Sigmoid colon (tissue), 7 donors: ENCODE results near the gene NECTIN2. TPM values are rescaled to one million over a fixed set of nuclear protein-coding genes. Genes with fewer than 3 reads are reported as not detected.
"Not testable (repeated sequence)": the region's sequence is repeated elsewhere in the genome, so short reads cannot be mapped to it uniquely, and the experiment has no call there.

Experiments used
- DNase-seq: peaks from one replicate; pipeline ENCODE4 v3.0.0-alpha.2; 2019
- H3K27ac ChIP-seq, 4 donors: fragments of 200-600 bp; sonication (generic); one replicate each; pipeline ENCODE4 v1.5.1; 2016 to 2019; ENCODE audit warnings: mild to moderate bottlenecking in 1 of 4
- H3K27me3 ChIP-seq, 3 donors: fragments of 200-600 bp; sonication (generic); one replicate each; pipeline ENCODE4 v1.5.1; 2019; ENCODE audit warnings: mild to moderate bottlenecking in 1 of 3
- H3K36me3 ChIP-seq, 4 donors: fragments of 200-600 bp; sonication (generic); one replicate each; pipeline ENCODE4 v1.5.1; 2016 to 2019
- H3K4me1 ChIP-seq, 4 donors: fragments of 200-600 bp; sonication (generic); one replicate each; pipeline ENCODE4 v1.5.1; 2017 to 2019
- H3K4me3 ChIP-seq, 4 donors: fragments of 200-600 bp; sonication (generic); one replicate each; pipeline ENCODE4 v1.5.1; 2017 to 2019; ENCODE audit warnings: mild to moderate bottlenecking in 2 of 4, moderate library complexity in 1 of 4
- H3K9me3 ChIP-seq, 4 donors: fragments of 200-600 bp in 3 of 4; sonication (generic) in 3 of 4; one replicate each; pipeline versions ENCODE4 v1.5.1 to v1.6.1; 2013 to 2019
- CTCF ChIP-seq, 4 experiments: fragments of 450-650 bp in 3 of 4; fragments of 200-600 bp in 1 of 4; IDR thresholded peaks; one replicate each; pipeline ENCODE4 v1.5.1; 2016 to 2019; ENCODE audit warnings: antibody characterized with exemption in 4 of 4, mild to moderate bottlenecking in 3 of 4, moderate library complexity in 2 of 4
- EP300 ChIP-seq, 4 donors: sonication (generic); formaldehyde crosslinking; IDR thresholded peaks; one replicate each; pipeline ENCODE4 v1.6.1; 2017; ENCODE audit warnings: antibody characterized with exemption in 4 of 4
- POLR2A ChIP-seq, 2 donors: fragments of 450-650 bp; IDR thresholded peaks; one replicate each; pipeline ENCODE4 v1.6.1; 2016; ENCODE audit warnings: antibody characterized with exemption in 2 of 2, mild to moderate bottlenecking in 2 of 2, moderate library complexity in 2 of 2
- POLR2AphosphoS5 ChIP-seq, 4 donors: sonication (generic); formaldehyde crosslinking; IDR thresholded peaks; one replicate each; pipeline ENCODE4 v1.6.1; 2017; ENCODE audit warnings: antibody characterized with exemption in 4 of 4
- WGBS, 2 donors: extraction: QIAGEN DNeasy Blood & Tissue Kit; methylation state at CpG; one replicate each; pipeline ENCODE4 v1.1.7; 2013; 5-methylcytosine and 5-hydroxymethylcytosine counted together
- intact Hi-C: fragments of 100-400 bp; cut with DNase I; formaldehyde crosslinking; loops from one replicate; pipeline ENCODE4 v1.15.1; 2023
- polyA plus RNA-seq, 3 donors: library from polyadenylated mRNA; stranded (reverse); fragments of 200-250 nt; gene quantifications; one replicate each; pipeline ENCODE4 v1.2.3, GENCODE V29; 2013
- total RNA-seq, 4 donors: library from RNA; depleted of rRNA; stranded (reverse); fragments of >200 nt; gene quantifications; one replicate each; pipeline ENCODE4 v1.1.0, GENCODE V29; 2016
- donor health status: healthy with polysubstance abuse.
- donor health status: Bipolar disorder and iron deficiency.
- donor health status: healthy.

NECTIN2 gene
- total and polyA plus RNA-seq, 7 donors = 15.6 to 68.6 (median 27.3) TPM

GRCh38 chr19:44882063-44882462 lies 36.0 kb downstream of the NECTIN2 start:
- Histone ChIP-seq H3K27me3 (no peaks in the 10 kb centered on the region), H3K4me1 (no peaks in the 10 kb centered on the region), H3K36me3 (peaks cover under 1 to 60% (median 9%) of the 10 kb centered on the region in 4 donors), H3K4me3 (no peak overlapping the region), H3K9me3 (no peaks in the 10 kb centered on the region), H3K27ac (no peak overlapping the region)
- DNase-seq = no peak
- WGBS, 2 donors = 94 to 95% methylated on average over 15 of the region's 15 CpGs
- TF ChIP-seq CTCF (IDR thresholded peaks at IDR 0.05) = no peak
- TF ChIP-seq EP300 (IDR thresholded peaks at IDR 0.05) = no peak
- TF ChIP-seq POLR2AphosphoS5 (IDR thresholded peaks at IDR 0.05) = no peak
- TF ChIP-seq POLR2A (IDR thresholded peaks at IDR 0.05) = no peak
- intact Hi-C loops = no loop called here

GRCh38 chr19:44882619-44883397 lies 36.7 kb downstream of the NECTIN2 start:
- WGBS, 2 donors = 92 to 95% methylated on average over 19 of the region's 19 CpGs
- H3K27ac ChIP-seq, DNase-seq, H3K9me3 ChIP-seq, H3K4me1 ChIP-seq, H3K4me3 ChIP-seq, H3K27me3 ChIP-seq, intact Hi-C loops: not testable (repeated sequence)
- peaks cover 0 to 60% (median 9%) of the 10 kb centered on the region in 4 donors for H3K36me3 ChIP-seq

GRCh38 chr19:44883922-44884321 lies 37.8 kb downstream of the NECTIN2 start:
- peaks cover 0 to 60% (median 10%) of the 10 kb centered on the region in 4 donors for H3K36me3 ChIP-seq
- DNase-seq = no peak

GRCh38 chr19:44884566-44884965 lies 38.5 kb downstream of the NECTIN2 start:
- DNase-seq = no peak
- H3K27ac ChIP-seq = no peak overlapping the region
- no peaks in the 10 kb centered on the region for H3K27me3 ChIP-seq
- H3K4me1 ChIP-seq = peaks cover 0 to 5% (median 4%) of the 10 kb centered on the region in 4 donors
- TF ChIP-seq POLR2A (IDR thresholded peaks at IDR 0.05) (no peak), EP300 (IDR thresholded peaks at IDR 0.05) (no peak), CTCF (IDR thresholded peaks at IDR 0.05) (no peak), POLR2AphosphoS5 (IDR thresholded peaks at IDR 0.05) (no peak)
- H3K36me3 ChIP-seq = peaks cover 0 to 57% (median 10%) of the 10 kb centered on the region in 4 donors
- no peak overlapping the region for H3K4me3 ChIP-seq
- intact Hi-C loops = no loop called here
- WGBS, 2 donors = 90 to 92% methylated on average over 4 of the region's 4 CpGs
- H3K9me3 ChIP-seq = no peaks in the 10 kb centered on the region

More at GRCh38 chr19:44883922-44884321, 37.8 kb downstream of the NECTIN2 start:
- WGBS, 2 donors = 93 to 97% methylated on average over 5 of the region's 5 CpGs
- intact Hi-C loops = no loop called here
- no peaks in the 10 kb centered on the region for H3K9me3 ChIP-seq
- H3K27me3 ChIP-seq = no peaks in the 10 kb centered on the region
- H3K4me3 ChIP-seq = no peak overlapping the region
- H3K4me1 ChIP-seq = no peaks in the 10 kb centered on the region
- no peak overlapping the region for H3K27ac ChIP-seq
- no peak for TF ChIP-seq POLR2AphosphoS5 (IDR thresholded peaks at IDR 0.05)
- TF ChIP-seq POLR2A (IDR thresholded peaks at IDR 0.05) = no peak
- TF ChIP-seq CTCF (IDR thresholded peaks at IDR 0.05) = no peak
- no peak for TF ChIP-seq EP300 (IDR thresholded peaks at IDR 0.05)

- peaks cover 0 to 53% (median 10%) of the 10 kb centered on the region in 4 donors for H3K36me3 ChIP-seq
- intact Hi-C loops = no loop called here
These were observed 40.0 kb downstream of the NECTIN2 start for GRCh38 chr19:44886141-44886540.

More at GRCh38 chr19:44886141-44886540, 40.0 kb downstream of the NECTIN2 start:
- Histone ChIP-seq H3K27ac (no peak overlapping the region), H3K27me3 (no peaks in the 10 kb centered on the region), H3K9me3 (no peaks in the 10 kb centered on the region), H3K4me1 (peaks cover 0 to 11% (median 10%) of the 10 kb centered on the region in 4 donors), H3K4me3 (no peak overlapping the region)
- DNase-seq = no peak
- no peak for TF ChIP-seq POLR2AphosphoS5 (IDR thresholded peaks at IDR 0.05)
- no peak for TF ChIP-seq CTCF (IDR thresholded peaks at IDR 0.05)
- no peak for TF ChIP-seq EP300 (IDR thresholded peaks at IDR 0.05)
- TF ChIP-seq POLR2A (IDR thresholded peaks at IDR 0.05) = no peak
- 93 to 95% methylated on average over 6 of the region's 6 CpGs for WGBS, 2 donors
